Panc1 (cell line): ENCODE data around the gene MYRIP. TPM values are rescaled to one million over a fixed set of nuclear protein-coding genes. Genes with fewer than 3 reads are reported as not detected.

Experiments
- ATAC-seq: fragments of 200-7000 bp; cut with Tn5 transposase; 2 replicates; pipeline ENCODE4 v1.9.1; 2020; ENCODE audit warnings: mild to moderate bottlenecking, moderate library complexity
- BruUV-seq: library from RNA; stranded (reverse); fragments of 400-500 nt; replicated peaks from 2 replicates; lab custom pipeline; 2021; lab: Mats Ljungman, UMichigan
- CTCF ChIA-PET: fragments of 300-600 bp; sonication (Branson Sonifier 250); formaldehyde crosslinking; loops from one replicate; lab custom pipeline; 2022; ENCODE audit warnings: antibody characterized with exemption; lab: Charles Lee
- POLR2A ChIA-PET: fragments of 300-600 bp; sonication (Branson Sonifier 250); formaldehyde crosslinking; loops from one replicate; lab custom pipeline; 2022; ENCODE audit warnings: antibody characterized with exemption; lab: Charles Lee
- DNase-seq: peaks from one replicate; pipeline ENCODE4 v3.0.0-alpha.2; 2010; ENCODE audit warnings: low read depth, low spot score
- H3K27ac ChIP-seq: 2 replicates; pipeline ENCODE4 v1.5.1; 2011; ENCODE audit warnings: mild to moderate bottlenecking, low read length, inconsistent platforms
- H3K27me3 ChIP-seq: fragments of 200-500 bp; sonication (Bioruptor generic); 2 replicates; pipeline ENCODE4 v1.6.0; 2014; ENCODE audit warnings: low read length, inconsistent platforms; ENCODE audit not compliant: control insufficient read depth, insufficient read depth
- H3K36me3 ChIP-seq: fragments of 200-500 bp; sonication (Bioruptor generic); 2 replicates; pipeline ENCODE4 v1.5.1; 2014; ENCODE audit warnings: inconsistent platforms, mild to moderate bottlenecking, low read length, moderate library complexity; ENCODE audit not compliant: control insufficient read depth, insufficient read depth
- H3K4me1 ChIP-seq: 2 replicates; pipeline ENCODE4 v1.5.1; 2011; ENCODE audit warnings: inconsistent platforms, mild to moderate bottlenecking, low read length, moderate library complexity; ENCODE audit not compliant: control insufficient read depth, insufficient read depth
- H3K4me3 ChIP-seq, 2 experiments: 2 replicates each; pipeline ENCODE4 v1.5.1; 2011 to 2012; ENCODE audit warnings: low read depth in 2 of 2, low read length in 2 of 2, mild to moderate bottlenecking in 2 of 2, inconsistent platforms in 1 of 2, moderate library complexity in 1 of 2
- H3K9me3 ChIP-seq: fragments of 200-500 bp; sonication (Bioruptor generic); 2 replicates; pipeline ENCODE4 v1.5.1; 2014; ENCODE audit warnings: low read depth, mild to moderate bottlenecking, inconsistent platforms, low read length, moderate library complexity; ENCODE audit not compliant: control insufficient read depth, insufficient read depth
- POLR2AphosphoS5 ChIP-seq: IDR thresholded peaks from 2 replicates; pipeline ENCODE4 v1.6.1; 2012; ENCODE audit warnings: mild to moderate bottlenecking, low read depth, low read length, moderate library complexity
- SIN3A ChIP-seq: IDR thresholded peaks from 2 replicates; pipeline ENCODE4 v1.6.1; 2012; ENCODE audit warnings: low read depth, mild to moderate bottlenecking, low read length, moderate library complexity, borderline replicate concordance; ENCODE audit not compliant: insufficient read depth
- TCF7L2 ChIP-seq: IDR thresholded peaks from 2 replicates; pipeline ENCODE4 v1.6.1; 2011; ENCODE audit warnings: mild to moderate bottlenecking, low read depth, low read length, inconsistent platforms
- in situ Hi-C: cut with HindIII; loops from 2 replicates; pipeline ENCODE4 v1.10.0; 2016; ENCODE audit warnings: low sequenced_read_pairs, low pct_unique_long_range_greater_than_20kb
- intact Hi-C: fragments of 100-400 bp; cut with micrococcal nuclease; formaldehyde crosslinking; loops from one replicate; pipeline ENCODE4 v1.10.0; 2022; ENCODE audit not compliant: unreplicated experiment
- total RNA-seq: library from RNA; stranded (reverse); gene quantifications from one replicate; pipeline ENCODE4 v1.2.1, GENCODE V29; 2021; ENCODE audit not compliant: unreplicated experiment
- TF ChIP-seq, protein P1 (sequence below): fragments of 450-650 bp; IDR thresholded peaks from 2 replicates; pipeline ENCODE4 v1.5.1; 2017; ENCODE audit warnings: mild to moderate bottlenecking
- TF ChIP-seq, protein P2 (sequence below), 2 experiments: IDR thresholded peaks; 2 replicates each; pipeline ENCODE4 v1.6.1; 2011 to 2012; ENCODE audit warnings: low read depth in 2 of 2, control low read depth in 1 of 2, low read length in 1 of 2, mild to moderate bottlenecking in 1 of 2, moderate library complexity in 1 of 2; ENCODE audit not compliant: insufficient read depth in 1 of 2

The MYRIP gene
- total RNA-seq, 1 experiment from 2014 or later = 0.59 TPM

DNA sequence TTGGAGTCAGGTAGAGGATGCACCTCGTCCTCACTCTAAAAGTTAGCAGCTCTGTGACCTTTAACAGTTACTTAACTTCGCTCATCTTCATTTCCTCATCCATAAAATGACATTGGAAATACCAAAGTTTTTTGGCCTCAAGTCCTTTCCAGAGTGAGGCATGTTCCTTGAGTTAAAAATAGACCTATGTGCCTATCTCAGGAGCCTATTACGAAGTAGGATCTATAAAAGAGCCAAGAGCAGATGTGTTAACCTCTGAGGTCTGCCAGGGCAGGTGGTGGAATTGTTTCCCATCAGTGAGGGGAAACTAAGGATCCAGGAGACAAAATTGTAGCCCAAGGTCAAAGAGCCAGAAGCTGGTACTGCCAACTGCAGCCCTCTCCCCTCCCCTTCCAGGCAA is 379.7 kb downstream of the MYRIP start:
- Histone ChIP-seq H3K27ac (no peak overlapping the region), H3K4me1 (no peaks in the 10 kb centered on the region), H3K36me3 (no peaks in the 10 kb centered on the region), H3K27me3 (no peaks in the 10 kb centered on the region), H3K9me3 (no peaks in the 10 kb centered on the region), H3K4me3 (no peak overlapping the region)
- no peak for ATAC-seq
- no peak for DNase-seq
- ChIA-PET CTCF (interaction anchor here (1.1 kb wide), 1 partner anchor 703 kb away, joined by 3 read pairs; no protein-coding TSS in a partner anchor), POLR2A (no interaction called here)
- TF ChIP-seq TCF7L2 (no peak), SIN3A (no peak), POLR2AphosphoS5 (no peak)
- TF ChIP-seq, protein P1, sequence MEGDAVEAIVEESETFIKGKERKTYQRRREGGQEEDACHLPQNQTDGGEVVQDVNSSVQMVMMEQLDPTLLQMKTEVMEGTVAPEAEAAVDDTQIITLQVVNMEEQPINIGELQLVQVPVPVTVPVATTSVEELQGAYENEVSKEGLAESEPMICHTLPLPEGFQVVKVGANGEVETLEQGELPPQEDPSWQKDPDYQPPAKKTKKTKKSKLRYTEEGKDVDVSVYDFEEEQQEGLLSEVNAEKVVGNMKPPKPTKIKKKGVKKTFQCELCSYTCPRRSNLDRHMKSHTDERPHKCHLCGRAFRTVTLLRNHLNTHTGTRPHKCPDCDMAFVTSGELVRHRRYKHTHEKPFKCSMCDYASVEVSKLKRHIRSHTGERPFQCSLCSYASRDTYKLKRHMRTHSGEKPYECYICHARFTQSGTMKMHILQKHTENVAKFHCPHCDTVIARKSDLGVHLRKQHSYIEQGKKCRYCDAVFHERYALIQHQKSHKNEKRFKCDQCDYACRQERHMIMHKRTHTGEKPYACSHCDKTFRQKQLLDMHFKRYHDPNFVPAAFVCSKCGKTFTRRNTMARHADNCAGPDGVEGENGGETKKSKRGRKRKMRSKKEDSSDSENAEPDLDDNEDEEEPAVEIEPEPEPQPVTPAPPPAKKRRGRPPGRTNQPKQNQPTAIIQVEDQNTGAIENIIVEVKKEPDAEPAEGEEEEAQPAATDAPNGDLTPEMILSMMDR = no peak
- TF ChIP-seq, protein P2, sequence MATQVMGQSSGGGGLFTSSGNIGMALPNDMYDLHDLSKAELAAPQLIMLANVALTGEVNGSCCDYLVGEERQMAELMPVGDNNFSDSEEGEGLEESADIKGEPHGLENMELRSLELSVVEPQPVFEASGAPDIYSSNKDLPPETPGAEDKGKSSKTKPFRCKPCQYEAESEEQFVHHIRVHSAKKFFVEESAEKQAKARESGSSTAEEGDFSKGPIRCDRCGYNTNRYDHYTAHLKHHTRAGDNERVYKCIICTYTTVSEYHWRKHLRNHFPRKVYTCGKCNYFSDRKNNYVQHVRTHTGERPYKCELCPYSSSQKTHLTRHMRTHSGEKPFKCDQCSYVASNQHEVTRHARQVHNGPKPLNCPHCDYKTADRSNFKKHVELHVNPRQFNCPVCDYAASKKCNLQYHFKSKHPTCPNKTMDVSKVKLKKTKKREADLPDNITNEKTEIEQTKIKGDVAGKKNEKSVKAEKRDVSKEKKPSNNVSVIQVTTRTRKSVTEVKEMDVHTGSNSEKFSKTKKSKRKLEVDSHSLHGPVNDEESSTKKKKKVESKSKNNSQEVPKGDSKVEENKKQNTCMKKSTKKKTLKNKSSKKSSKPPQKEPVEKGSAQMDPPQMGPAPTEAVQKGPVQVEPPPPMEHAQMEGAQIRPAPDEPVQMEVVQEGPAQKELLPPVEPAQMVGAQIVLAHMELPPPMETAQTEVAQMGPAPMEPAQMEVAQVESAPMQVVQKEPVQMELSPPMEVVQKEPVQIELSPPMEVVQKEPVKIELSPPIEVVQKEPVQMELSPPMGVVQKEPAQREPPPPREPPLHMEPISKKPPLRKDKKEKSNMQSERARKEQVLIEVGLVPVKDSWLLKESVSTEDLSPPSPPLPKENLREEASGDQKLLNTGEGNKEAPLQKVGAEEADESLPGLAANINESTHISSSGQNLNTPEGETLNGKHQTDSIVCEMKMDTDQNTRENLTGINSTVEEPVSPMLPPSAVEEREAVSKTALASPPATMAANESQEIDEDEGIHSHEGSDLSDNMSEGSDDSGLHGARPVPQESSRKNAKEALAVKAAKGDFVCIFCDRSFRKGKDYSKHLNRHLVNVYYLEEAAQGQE (IDR thresholded peaks at IDR 0.05; ENCODE audit: insufficient read depth in 1 of 2, low read depth in 2 of 2, low read length in 1 of 2) = no peak
- intact Hi-C loops (no loop called here), in situ Hi-C loops (no loop called here)
- no TSS peak for BruUV-seq

DNA sequence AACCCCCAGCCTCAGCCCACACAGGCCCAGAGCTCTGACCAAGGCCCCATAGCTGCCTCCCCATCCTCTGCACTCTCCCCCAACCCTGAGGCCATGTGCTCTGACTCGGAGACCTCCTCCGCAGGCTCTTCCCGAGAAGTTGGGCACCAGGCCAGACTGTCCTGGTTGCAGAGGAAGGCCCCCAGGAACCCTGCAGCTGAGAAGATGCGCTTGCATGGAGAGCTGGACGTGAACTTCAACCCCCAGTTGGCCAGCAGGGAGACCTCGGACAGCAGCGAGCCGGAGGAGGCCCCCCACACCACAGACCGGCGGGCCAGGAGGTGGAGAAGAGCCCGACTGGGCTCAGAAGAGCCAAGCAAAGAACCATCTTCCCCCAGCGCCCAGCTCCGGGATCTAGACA is 380.6 kb downstream of the MYRIP start:
- Histone ChIP-seq H3K4me1 (no peaks in the 10 kb centered on the region), H3K27ac (no peak overlapping the region), H3K36me3 (no peaks in the 10 kb centered on the region), H3K27me3 (no peaks in the 10 kb centered on the region), H3K9me3 (no peaks in the 10 kb centered on the region), H3K4me3 (no peak overlapping the region)
- TF ChIP-seq POLR2AphosphoS5 (no peak), SIN3A (no peak), TCF7L2 (no peak)
- TF ChIP-seq, protein P1 = no peak
- TF ChIP-seq, protein P2 (IDR thresholded peaks at IDR 0.05; ENCODE audit: insufficient read depth in 1 of 2, low read depth in 2 of 2, low read length in 1 of 2) = no peak
- no peak for DNase-seq
- POLR2A ChIA-PET = no interaction called here
- intact Hi-C loops (no loop called here), in situ Hi-C loops (no loop called here)
- ATAC-seq = no peak
- CTCF ChIA-PET = no interaction called here
- no TSS peak for BruUV-seq
